GM23338 (cell line): Measurements from ENCODE around the gene PITPNC1. TPM values are rescaled to one million over a fixed set of nuclear protein-coding genes. Genes with fewer than 3 reads are reported as not detected.

Source experiments
- ATAC-seq: fragments of 200-7000 bp; cut with Tn5 transposase; 3 replicates; pipeline ENCODE4 v1.9.1; 2020
- DNase-seq: peaks from one replicate; pipeline ENCODE4 v3.0.0-alpha.2; 2015; ENCODE audit warnings: low spot score
- H2AFZ ChIP-seq: fragments of 200-600 bp; sonication (generic); 2 replicates; pipeline ENCODE4 v1.8.0; 2016; ENCODE audit warnings: antibody characterized with exemption, mild to moderate bottlenecking, moderate library complexity
- H3F3A ChIP-seq: fragments of 200-600 bp; sonication (generic); replicated peaks from 2 replicates; pipeline ENCODE4 v1.8.0; 2017; ENCODE audit warnings: antibody characterized with exemption, mixed run types, low read depth
- H3K27ac ChIP-seq: fragments of 200-600 bp; sonication (generic); 2 replicates; pipeline ENCODE4 v1.6.1; 2016; ENCODE audit warnings: low read depth
- H3K27me3 ChIP-seq: fragments of 200-600 bp; sonication (generic); 2 replicates; pipeline ENCODE4 v1.8.0; 2016; ENCODE audit warnings: mild to moderate bottlenecking, mixed run types, moderate library complexity; ENCODE audit not compliant: insufficient read depth
- H3K36me3 ChIP-seq: fragments of 200-600 bp; sonication (generic); 2 replicates; pipeline ENCODE4 v1.8.0; 2016; ENCODE audit warnings: mild to moderate bottlenecking; ENCODE audit not compliant: insufficient read depth
- H3K4me1 ChIP-seq: fragments of 200-600 bp; sonication (generic); 2 replicates; pipeline ENCODE4 v1.8.0; 2016; ENCODE audit warnings: mild to moderate bottlenecking, moderate library complexity; ENCODE audit not compliant: insufficient read depth
- H3K4me2 ChIP-seq: fragments of 200-600 bp; sonication (generic); 2 replicates; pipeline ENCODE4 v1.7.1; 2017; ENCODE audit warnings: mixed run types
- H3K4me3 ChIP-seq: fragments of 200-600 bp; sonication (generic); 2 replicates; pipeline ENCODE4 v1.6.1; 2016; ENCODE audit warnings: mixed run types
- H3K79me2 ChIP-seq: fragments of 200-600 bp; sonication (generic); replicated peaks from 2 replicates; pipeline ENCODE4 v1.8.0; 2017; ENCODE audit warnings: mild to moderate bottlenecking; ENCODE audit not compliant: insufficient read depth
- H3K9me2 ChIP-seq: fragments of 200-600 bp; sonication (generic); 2 replicates; pipeline ENCODE4 v1.8.0; 2017; ENCODE audit not compliant: insufficient read depth
- H4K20me1 ChIP-seq: fragments of 200-600 bp; sonication (generic); replicated peaks from 2 replicates; pipeline ENCODE4 v1.8.0; 2017; ENCODE audit warnings: mild to moderate bottlenecking; ENCODE audit not compliant: insufficient read depth
- H3K27ac Mint-ChIP-seq: 2 replicates; pipeline ENCODE4 v1.8.0; 2020; ENCODE audit warnings: inconsistent platforms, mild to moderate bottlenecking, moderate library complexity, mixed read lengths
- H3K27me3 Mint-ChIP-seq: 3 replicates; pipeline ENCODE4 v1.8.0; 2022; ENCODE audit warnings: low read depth, mild to moderate bottlenecking, moderate library complexity, mixed read lengths, inconsistent platforms; ENCODE audit not compliant: insufficient read depth, poor library complexity
- H3K36me3 Mint-ChIP-seq: 3 replicates; pipeline ENCODE4 v1.8.0; 2021; ENCODE audit warnings: low read depth, mild to moderate bottlenecking, inconsistent platforms, moderate library complexity, mixed read lengths
- H3K4me1 Mint-ChIP-seq: 3 replicates; pipeline ENCODE4 v1.8.0; 2020; ENCODE audit warnings: mild to moderate bottlenecking, inconsistent platforms, mixed read lengths
- H3K4me3 Mint-ChIP-seq: 3 replicates; pipeline ENCODE4 v1.8.0; 2021; ENCODE audit warnings: moderate library complexity, mild to moderate bottlenecking, inconsistent platforms, mixed read lengths
- H3K9me3 Mint-ChIP-seq: 3 replicates; pipeline ENCODE4 v1.8.0; 2020; ENCODE audit warnings: moderate library complexity, mild to moderate bottlenecking, inconsistent platforms, mixed read lengths
- CREB1 ChIP-seq: fragments of 250-450 bp; sonication (Bioruptor Pico); IDR thresholded peaks from 2 replicates; pipeline ENCODE4 v1.5.0; 2020; ENCODE audit warnings: low read depth, mild to moderate bottlenecking, moderate library complexity
- EZH2 ChIP-seq: fragments of 200-600 bp; sonication (generic); IDR thresholded peaks from one replicate; pipeline ENCODE4 v1.8.0; 2017; ENCODE audit warnings: antibody characterized with exemption, mild to moderate bottlenecking, low read depth; ENCODE audit not compliant: unreplicated experiment
- EZH2phosphoT487 ChIP-seq: fragments of 200-600 bp; sonication (generic); IDR thresholded peaks from one replicate; pipeline ENCODE4 v1.8.1; 2018; ENCODE audit warnings: antibody characterized with exemption; ENCODE audit not compliant: unreplicated experiment
- JUNB ChIP-seq: IDR thresholded peaks from one replicate; pipeline ENCODE4 v1.6.1; 2016; ENCODE audit warnings: antibody characterized with exemption; ENCODE audit not compliant: unreplicated experiment
- NANOG ChIP-seq: IDR thresholded peaks from 2 replicates; pipeline ENCODE4 v1.6.1; 2016; ENCODE audit warnings: antibody characterized with exemption, borderline replicate concordance
- POLR2AphosphoS5 ChIP-seq: IDR thresholded peaks from 2 replicates; pipeline ENCODE4 v1.6.1; 2016; ENCODE audit warnings: antibody characterized with exemption, low read depth
- STAT1 ChIP-seq: IDR thresholded peaks from one replicate; pipeline ENCODE4 v1.6.1; 2016; ENCODE audit warnings: antibody characterized with exemption; ENCODE audit not compliant: unreplicated experiment
- ZNF114 ChIP-seq: fragments of 250-450 bp; sonication (Bioruptor Pico); IDR thresholded peaks from 2 replicates; pipeline ENCODE4 v1.5.0; 2020; ENCODE audit warnings: mild to moderate bottlenecking, moderate library complexity
- ZNF331 ChIP-seq: fragments of 250-450 bp; sonication (Bioruptor Pico); IDR thresholded peaks from 2 replicates; pipeline ENCODE4 v1.5.0; 2020; ENCODE audit warnings: low read depth, mild to moderate bottlenecking, moderate library complexity
- polyA plus RNA-seq: library from polyadenylated mRNA; unstranded; fragments of >200 nt; fragmentation: Nextera tagmentation; extraction: Ambion mirVana; gene quantifications from 2 replicates; pipeline ENCODE4 v1.2.1, GENCODE V29; 2016
- total RNA-seq: library from RNA; depleted of rRNA; stranded (reverse); fragments of >200 nt; shearing (Covaris generic); gene quantifications from 2 replicates; pipeline ENCODE4 v1.2.3, GENCODE V29; 2014
- TF ChIP-seq, protein P1 (sequence below): IDR thresholded peaks from 2 replicates; pipeline ENCODE4 v1.6.1; 2016; ENCODE audit warnings: antibody characterized with exemption
- TF ChIP-seq, protein P2 (sequence below), 2 experiments: fragments of 200-600 bp in 1 of 2; sonication (generic) in 1 of 2; conservative IDR thresholded peaks; 2 replicates each; pipeline versions ENCODE4 v1.5.1 to v1.6.1; 2016 to 2017; ENCODE audit warnings: antibody characterized with exemption in 2 of 2, low read depth in 2 of 2, mild to moderate bottlenecking in 2 of 2, moderate library complexity in 1 of 2
- TF ChIP-seq, protein P3 (sequence below): fragments of 250-450 bp; sonication (Bioruptor Pico); IDR thresholded peaks from 2 replicates; pipeline ENCODE4 v1.5.0; 2020; ENCODE audit warnings: mild to moderate bottlenecking, moderate library complexity
- TF ChIP-seq, protein P4 (sequence below): IDR thresholded peaks from one replicate; pipeline ENCODE4 v1.6.1; 2018; ENCODE audit warnings: antibody characterized with exemption; ENCODE audit not compliant: unreplicated experiment

The PITPNC1 gene
- total and polyA plus RNA-seq, 2 experiments from 2014 or later, result 23.0 to 32.6 TPM

DNA sequence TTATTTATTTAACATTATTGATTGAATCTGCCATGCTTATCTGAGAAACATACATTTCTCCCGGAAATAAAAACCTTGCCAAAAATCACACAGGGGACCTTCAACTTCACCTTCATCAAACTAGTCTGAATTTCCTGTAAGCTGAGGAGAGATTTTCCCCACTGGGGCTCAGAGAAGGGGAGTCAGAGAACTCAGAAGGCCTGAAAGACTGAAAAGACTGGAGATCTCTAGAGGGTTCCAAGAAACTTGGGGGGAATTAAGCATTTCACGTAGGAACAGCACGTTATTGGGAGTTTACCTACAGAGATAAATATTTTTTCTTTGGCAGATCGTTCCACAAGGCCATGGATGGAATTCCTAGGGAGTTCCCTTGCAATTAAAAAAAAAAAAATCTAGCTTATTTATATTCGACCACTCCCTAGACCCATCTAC is 340.1 kb downstream of the PITPNC1 start:
- Histone ChIP-seq H3F3A (peaks cover 12% of the 10 kb centered on the region; the same call in 1 of the 2 replicates), H2AFZ (no peak overlapping the region), H3K4me2 (peak overlapping the region; percentile 68), H3K27me3 (no peaks in the 10 kb centered on the region), H3K79me2 (peaks cover 33% of the 10 kb centered on the region), H3K9me2 (no peaks in the 10 kb centered on the region), H3K27ac (peak overlapping the region; percentile 65; the same call in 1 of the 2 replicates), H3K4me3 (peak overlapping the region; percentile 46), H3K4me1 (peaks cover 17% of the 10 kb centered on the region), H3K36me3 (peaks cover 27% of the 10 kb centered on the region), H4K20me1 (peaks cover 3% of the 10 kb centered on the region; the same call in 1 of the 2 replicates)
- DNase-seq (peak; percentile 7), ATAC-seq (peak; percentile 4)
- peak overlapping the region; percentile 98 for H3K4me3 Mint-ChIP-seq
- H3K27ac Mint-ChIP-seq, result peak overlapping the region; percentile 93
- H3K9me3 Mint-ChIP-seq, result peaks cover 7% of the 10 kb centered on the region; the same call in 2 of the 3 replicates
- H3K27me3 Mint-ChIP-seq, result peaks cover 6% of the 10 kb centered on the region
- H3K36me3 Mint-ChIP-seq, result peaks cover 31% of the 10 kb centered on the region
- TF ChIP-seq, protein P1, sequence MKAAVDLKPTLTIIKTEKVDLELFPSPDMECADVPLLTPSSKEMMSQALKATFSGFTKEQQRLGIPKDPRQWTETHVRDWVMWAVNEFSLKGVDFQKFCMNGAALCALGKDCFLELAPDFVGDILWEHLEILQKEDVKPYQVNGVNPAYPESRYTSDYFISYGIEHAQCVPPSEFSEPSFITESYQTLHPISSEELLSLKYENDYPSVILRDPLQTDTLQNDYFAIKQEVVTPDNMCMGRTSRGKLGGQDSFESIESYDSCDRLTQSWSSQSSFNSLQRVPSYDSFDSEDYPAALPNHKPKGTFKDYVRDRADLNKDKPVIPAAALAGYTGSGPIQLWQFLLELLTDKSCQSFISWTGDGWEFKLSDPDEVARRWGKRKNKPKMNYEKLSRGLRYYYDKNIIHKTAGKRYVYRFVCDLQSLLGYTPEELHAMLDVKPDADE, result no peak
- TF ChIP-seq CREB1 (CRISPR knock-in tag), result no peak
- TF ChIP-seq, protein P2, sequence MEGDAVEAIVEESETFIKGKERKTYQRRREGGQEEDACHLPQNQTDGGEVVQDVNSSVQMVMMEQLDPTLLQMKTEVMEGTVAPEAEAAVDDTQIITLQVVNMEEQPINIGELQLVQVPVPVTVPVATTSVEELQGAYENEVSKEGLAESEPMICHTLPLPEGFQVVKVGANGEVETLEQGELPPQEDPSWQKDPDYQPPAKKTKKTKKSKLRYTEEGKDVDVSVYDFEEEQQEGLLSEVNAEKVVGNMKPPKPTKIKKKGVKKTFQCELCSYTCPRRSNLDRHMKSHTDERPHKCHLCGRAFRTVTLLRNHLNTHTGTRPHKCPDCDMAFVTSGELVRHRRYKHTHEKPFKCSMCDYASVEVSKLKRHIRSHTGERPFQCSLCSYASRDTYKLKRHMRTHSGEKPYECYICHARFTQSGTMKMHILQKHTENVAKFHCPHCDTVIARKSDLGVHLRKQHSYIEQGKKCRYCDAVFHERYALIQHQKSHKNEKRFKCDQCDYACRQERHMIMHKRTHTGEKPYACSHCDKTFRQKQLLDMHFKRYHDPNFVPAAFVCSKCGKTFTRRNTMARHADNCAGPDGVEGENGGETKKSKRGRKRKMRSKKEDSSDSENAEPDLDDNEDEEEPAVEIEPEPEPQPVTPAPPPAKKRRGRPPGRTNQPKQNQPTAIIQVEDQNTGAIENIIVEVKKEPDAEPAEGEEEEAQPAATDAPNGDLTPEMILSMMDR (conservative IDR thresholded peaks at IDR 0.05; ENCODE audit: low read depth in 2 of 2), result no peak
- no peak for TF ChIP-seq POLR2AphosphoS5
- TF ChIP-seq ZNF331 (CRISPR knock-in tag), result no peak
- TF ChIP-seq, protein P3, sequence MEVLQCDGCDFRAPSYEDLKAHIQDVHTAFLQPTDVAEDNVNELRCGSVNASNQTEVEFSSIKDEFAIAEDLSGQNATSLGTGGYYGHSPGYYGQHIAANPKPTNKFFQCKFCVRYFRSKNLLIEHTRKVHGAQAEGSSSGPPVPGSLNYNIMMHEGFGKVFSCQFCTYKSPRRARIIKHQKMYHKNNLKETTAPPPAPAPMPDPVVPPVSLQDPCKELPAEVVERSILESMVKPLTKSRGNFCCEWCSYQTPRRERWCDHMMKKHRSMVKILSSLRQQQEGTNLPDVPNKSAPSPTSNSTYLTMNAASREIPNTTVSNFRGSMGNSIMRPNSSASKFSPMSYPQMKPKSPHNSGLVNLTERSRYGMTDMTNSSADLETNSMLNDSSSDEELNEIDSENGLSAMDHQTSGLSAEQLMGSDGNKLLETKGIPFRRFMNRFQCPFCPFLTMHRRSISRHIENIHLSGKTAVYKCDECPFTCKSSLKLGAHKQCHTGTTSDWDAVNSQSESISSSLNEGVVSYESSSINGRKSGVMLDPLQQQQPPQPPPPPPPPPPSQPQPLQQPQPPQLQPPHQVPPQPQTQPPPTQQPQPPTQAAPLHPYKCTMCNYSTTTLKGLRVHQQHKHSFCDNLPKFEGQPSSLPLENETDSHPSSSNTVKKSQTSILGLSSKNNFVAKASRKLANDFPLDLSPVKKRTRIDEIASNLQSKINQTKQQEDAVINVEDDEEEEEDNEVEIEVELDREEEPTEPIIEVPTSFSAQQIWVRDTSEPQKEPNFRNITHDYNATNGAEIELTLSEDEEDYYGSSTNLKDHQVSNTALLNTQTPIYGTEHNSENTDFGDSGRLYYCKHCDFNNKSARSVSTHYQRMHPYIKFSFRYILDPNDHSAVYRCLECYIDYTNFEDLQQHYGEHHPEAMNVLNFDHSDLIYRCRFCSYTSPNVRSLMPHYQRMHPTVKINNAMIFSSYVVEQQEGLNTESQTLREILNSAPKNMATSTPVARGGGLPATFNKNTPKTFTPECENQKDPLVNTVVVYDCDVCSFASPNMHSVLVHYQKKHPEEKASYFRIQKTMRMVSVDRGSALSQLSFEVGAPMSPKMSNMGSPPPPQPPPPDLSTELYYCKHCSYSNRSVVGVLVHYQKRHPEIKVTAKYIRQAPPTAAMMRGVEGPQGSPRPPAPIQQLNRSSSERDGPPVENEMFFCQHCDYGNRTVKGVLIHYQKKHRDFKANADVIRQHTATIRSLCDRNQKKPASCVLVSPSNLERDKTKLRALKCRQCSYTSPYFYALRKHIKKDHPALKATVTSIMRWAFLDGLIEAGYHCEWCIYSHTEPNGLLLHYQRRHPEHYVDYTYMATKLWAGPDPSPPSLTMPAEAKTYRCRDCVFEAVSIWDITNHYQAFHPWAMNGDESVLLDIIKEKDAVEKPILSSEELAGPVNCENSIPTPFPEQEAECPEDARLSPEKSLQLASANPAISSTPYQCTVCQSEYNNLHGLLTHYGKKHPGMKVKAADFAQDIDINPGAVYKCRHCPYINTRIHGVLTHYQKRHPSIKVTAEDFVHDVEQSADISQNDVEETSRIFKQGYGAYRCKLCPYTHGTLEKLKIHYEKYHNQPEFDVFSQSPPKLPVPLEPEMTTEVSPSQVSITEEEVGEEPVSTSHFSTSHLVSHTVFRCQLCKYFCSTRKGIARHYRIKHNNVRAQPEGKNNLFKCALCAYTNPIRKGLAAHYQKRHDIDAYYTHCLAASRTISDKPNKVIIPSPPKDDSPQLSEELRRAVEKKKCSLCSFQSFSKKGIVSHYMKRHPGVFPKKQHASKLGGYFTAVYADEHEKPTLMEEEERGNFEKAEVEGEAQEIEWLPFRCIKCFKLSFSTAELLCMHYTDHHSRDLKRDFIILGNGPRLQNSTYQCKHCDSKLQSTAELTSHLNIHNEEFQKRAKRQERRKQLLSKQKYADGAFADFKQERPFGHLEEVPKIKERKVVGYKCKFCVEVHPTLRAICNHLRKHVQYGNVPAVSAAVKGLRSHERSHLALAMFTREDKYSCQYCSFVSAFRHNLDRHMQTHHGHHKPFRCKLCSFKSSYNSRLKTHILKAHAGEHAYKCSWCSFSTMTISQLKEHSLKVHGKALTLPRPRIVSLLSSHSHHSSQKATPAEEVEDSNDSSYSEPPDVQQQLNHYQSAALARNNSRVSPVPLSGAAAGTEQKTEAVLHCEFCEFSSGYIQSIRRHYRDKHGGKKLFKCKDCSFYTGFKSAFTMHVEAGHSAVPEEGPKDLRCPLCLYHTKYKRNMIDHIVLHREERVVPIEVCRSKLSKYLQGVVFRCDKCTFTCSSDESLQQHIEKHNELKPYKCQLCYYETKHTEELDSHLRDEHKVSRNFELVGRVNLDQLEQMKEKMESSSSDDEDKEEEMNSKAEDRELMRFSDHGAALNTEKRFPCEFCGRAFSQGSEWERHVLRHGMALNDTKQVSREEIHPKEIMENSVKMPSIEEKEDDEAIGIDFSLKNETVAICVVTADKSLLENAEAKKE, result no peak
- no peak for TF ChIP-seq EZH2
- no peak for TF ChIP-seq STAT1
- no peak for TF ChIP-seq ZNF114
- no peak for TF ChIP-seq NANOG
- TF ChIP-seq, protein P4, sequence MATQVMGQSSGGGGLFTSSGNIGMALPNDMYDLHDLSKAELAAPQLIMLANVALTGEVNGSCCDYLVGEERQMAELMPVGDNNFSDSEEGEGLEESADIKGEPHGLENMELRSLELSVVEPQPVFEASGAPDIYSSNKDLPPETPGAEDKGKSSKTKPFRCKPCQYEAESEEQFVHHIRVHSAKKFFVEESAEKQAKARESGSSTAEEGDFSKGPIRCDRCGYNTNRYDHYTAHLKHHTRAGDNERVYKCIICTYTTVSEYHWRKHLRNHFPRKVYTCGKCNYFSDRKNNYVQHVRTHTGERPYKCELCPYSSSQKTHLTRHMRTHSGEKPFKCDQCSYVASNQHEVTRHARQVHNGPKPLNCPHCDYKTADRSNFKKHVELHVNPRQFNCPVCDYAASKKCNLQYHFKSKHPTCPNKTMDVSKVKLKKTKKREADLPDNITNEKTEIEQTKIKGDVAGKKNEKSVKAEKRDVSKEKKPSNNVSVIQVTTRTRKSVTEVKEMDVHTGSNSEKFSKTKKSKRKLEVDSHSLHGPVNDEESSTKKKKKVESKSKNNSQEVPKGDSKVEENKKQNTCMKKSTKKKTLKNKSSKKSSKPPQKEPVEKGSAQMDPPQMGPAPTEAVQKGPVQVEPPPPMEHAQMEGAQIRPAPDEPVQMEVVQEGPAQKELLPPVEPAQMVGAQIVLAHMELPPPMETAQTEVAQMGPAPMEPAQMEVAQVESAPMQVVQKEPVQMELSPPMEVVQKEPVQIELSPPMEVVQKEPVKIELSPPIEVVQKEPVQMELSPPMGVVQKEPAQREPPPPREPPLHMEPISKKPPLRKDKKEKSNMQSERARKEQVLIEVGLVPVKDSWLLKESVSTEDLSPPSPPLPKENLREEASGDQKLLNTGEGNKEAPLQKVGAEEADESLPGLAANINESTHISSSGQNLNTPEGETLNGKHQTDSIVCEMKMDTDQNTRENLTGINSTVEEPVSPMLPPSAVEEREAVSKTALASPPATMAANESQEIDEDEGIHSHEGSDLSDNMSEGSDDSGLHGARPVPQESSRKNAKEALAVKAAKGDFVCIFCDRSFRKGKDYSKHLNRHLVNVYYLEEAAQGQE, result no peak
- no peak for TF ChIP-seq JUNB
- TF ChIP-seq EZH2phosphoT487, result no peak
- peaks cover 8% of the 10 kb centered on the region for H3K4me1 Mint-ChIP-seq
